Thyroid gland (tissue), 4 donors: ENCODE measurements around the gene MAP7. TPM values are rescaled to one million over a fixed set of nuclear protein-coding genes. Genes with fewer than 3 reads are reported as not detected.
"Not testable (repeated sequence)": the region's sequence is repeated elsewhere in the genome, so short reads cannot be mapped to it uniquely, and the experiment has no call there.

Source experiments
- DNase-seq, 2 donors: peaks; one replicate each; pipeline ENCODE4 v3.0.0-alpha.2; 2019
- H3K27ac ChIP-seq, 3 donors: fragments of 200-600 bp; sonication (generic); 1 replicate in 2 of 3; 2 replicates in 1 of 3; pipeline ENCODE4 v1.5.1; 2016 to 2019; ENCODE audit warnings: mild to moderate bottlenecking in 1 of 3, moderate library complexity in 1 of 3
- H3K27me3 ChIP-seq: fragments of 200-600 bp; sonication (generic); one replicate; pipeline ENCODE4 v1.5.1; 2019
- H3K36me3 ChIP-seq, 2 donors: fragments of 200-600 bp; sonication (generic); one replicate each; pipeline ENCODE4 v1.5.1; 2016 to 2019
- H3K4me1 ChIP-seq, 2 donors: fragments of 200-600 bp; sonication (generic); one replicate each; pipeline ENCODE4 v1.5.1; 2017 to 2019
- H3K4me3 ChIP-seq, 3 donors: fragments of 200-600 bp; sonication (generic); replicated peaks in 1 of 3; 1 replicate in 2 of 3; 2 replicates in 1 of 3; pipeline ENCODE4 v1.5.1; 2016; ENCODE audit warnings: mild to moderate bottlenecking in 1 of 3
- H3K9me3 ChIP-seq: fragments of 200-600 bp; sonication (generic); one replicate; pipeline ENCODE4 v1.5.1; 2017
- POLR2A ChIP-seq, 2 donors: fragments of 450-650 bp; IDR thresholded peaks; one replicate each; pipeline ENCODE4 v1.6.1; 2017; ENCODE audit warnings: antibody characterized with exemption in 2 of 2, mild to moderate bottlenecking in 2 of 2, moderate library complexity in 1 of 2
- WGBS, 2 donors: methylation state at CpG; one replicate each; pipeline ENCODE4 v1.1.5; 2017; 5-methylcytosine and 5-hydroxymethylcytosine counted together
- intact Hi-C: fragments of 100-400 bp; cut with DNase I; formaldehyde crosslinking; loops from one replicate; pipeline ENCODE4 v1.15.1; 2023
- total RNA-seq, 4 donors: library from RNA; depleted of rRNA; stranded (reverse); fragments of >200 nt; gene quantifications; one replicate each; pipeline ENCODE4 v1.2.3, GENCODE V29; 2016
- TF ChIP-seq, protein P1 (sequence below), 6 experiments: fragments of 200-600 bp in 3 of 6; fragments of 450-650 bp in 3 of 6; sonication (generic) in 3 of 6; IDR thresholded peaks; one replicate each; pipeline ENCODE4 v1.5.1; 2016 to 2019; ENCODE audit warnings: antibody characterized with exemption in 6 of 6, mild to moderate bottlenecking in 2 of 6, inconsistent platforms in 1 of 6, moderate library complexity in 1 of 6

MAP7 gene
- total RNA-seq, 4 donors from 2014 or later = 24.5 to 46.0 (median 36.0) TPM

DNA sequence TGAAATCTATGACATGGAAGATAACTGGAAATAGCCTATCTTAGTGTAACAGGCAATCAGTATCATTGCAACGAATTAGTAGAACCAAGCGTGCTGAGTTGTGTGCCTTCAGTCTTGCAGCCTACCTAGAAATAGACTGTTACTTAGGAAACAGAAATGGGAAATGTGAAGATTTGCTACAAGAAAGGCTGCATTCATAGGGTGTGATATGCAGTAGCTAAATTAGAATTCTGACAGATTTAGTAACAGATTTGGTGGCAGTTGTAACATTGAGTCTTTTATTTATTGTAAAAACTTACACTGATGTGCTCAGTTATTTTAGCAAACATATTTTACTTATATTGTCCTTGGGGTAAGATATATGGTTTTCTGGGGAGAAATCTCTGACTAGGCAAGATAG, 56.2 kb downstream of the MAP7 start:
- Histone ChIP-seq H3K4me1 (no peaks in the 10 kb centered on the region), H3K4me3 (no peak overlapping the region), H3K27ac (no peak overlapping the region), H3K9me3 (no peaks in the 10 kb centered on the region), H3K27me3 (no peaks in the 10 kb centered on the region), H3K36me3 (no peaks in the 10 kb centered on the region)
- 92 to 99% methylated on average over 2 of the region's 2 CpGs for WGBS, 2 donors
- no peak for TF ChIP-seq POLR2A (IDR thresholded peaks at IDR 0.05)
- TF ChIP-seq, protein P1, sequence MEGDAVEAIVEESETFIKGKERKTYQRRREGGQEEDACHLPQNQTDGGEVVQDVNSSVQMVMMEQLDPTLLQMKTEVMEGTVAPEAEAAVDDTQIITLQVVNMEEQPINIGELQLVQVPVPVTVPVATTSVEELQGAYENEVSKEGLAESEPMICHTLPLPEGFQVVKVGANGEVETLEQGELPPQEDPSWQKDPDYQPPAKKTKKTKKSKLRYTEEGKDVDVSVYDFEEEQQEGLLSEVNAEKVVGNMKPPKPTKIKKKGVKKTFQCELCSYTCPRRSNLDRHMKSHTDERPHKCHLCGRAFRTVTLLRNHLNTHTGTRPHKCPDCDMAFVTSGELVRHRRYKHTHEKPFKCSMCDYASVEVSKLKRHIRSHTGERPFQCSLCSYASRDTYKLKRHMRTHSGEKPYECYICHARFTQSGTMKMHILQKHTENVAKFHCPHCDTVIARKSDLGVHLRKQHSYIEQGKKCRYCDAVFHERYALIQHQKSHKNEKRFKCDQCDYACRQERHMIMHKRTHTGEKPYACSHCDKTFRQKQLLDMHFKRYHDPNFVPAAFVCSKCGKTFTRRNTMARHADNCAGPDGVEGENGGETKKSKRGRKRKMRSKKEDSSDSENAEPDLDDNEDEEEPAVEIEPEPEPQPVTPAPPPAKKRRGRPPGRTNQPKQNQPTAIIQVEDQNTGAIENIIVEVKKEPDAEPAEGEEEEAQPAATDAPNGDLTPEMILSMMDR (IDR thresholded peaks at IDR 0.05) = no peak
- DNase-seq = no peak
- intact Hi-C loops = no loop called here

DNA sequence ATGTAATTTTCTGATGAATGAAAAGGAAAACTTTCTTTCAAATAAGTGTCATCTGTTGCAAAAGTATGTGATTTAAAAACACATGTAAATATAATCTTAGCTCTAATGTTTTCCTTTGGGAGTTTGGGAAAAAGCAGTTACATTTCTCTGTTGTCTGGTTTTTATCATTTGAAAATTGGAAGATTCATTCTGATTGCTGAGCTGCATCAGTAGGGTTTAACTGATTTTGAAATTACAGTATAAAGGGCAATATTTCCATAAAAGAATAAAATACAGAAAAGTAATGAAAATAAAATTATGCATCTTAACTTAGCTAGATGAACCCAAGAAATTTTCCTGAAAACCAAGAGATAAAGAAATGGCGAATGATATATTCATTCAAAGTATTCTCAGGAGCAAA, 57.8 kb downstream of the MAP7 start:
- 85 to 87% methylated on average over 1 of the region's 1 CpG for WGBS, 2 donors

DNA sequence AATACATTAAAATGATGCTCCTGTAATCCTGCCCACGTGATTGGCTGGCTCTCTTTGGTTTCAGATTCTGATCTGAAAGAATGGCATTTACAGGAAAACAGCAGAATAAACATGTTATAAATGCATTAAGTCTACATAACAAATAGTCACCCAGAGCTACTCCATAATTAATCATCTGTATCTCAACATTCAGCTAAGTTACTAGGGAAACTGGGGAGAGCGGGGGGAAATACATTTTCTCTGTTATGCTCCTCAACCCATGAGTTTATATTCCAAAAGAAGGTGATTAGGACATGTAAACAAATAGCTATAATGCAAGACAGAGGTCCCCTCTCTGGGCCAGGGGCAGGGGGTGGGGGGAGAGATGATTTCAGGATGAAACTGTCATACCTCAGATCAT, 58.5 kb downstream of the MAP7 start:
- Histone ChIP-seq H3K4me3 (no peak overlapping the region), H3K27me3 (no peaks in the 10 kb centered on the region), H3K4me1 (no peaks in the 10 kb centered on the region), H3K36me3 (no peaks in the 10 kb centered on the region), H3K9me3 (no peaks in the 10 kb centered on the region), H3K27ac (no peak overlapping the region)
- no peak for TF ChIP-seq POLR2A (IDR thresholded peaks at IDR 0.05)
- TF ChIP-seq, protein P1 (IDR thresholded peaks at IDR 0.05) = no peak
- no peak for DNase-seq
- intact Hi-C loops = no loop called here
- WGBS, 2 donors = 86 to 94% methylated on average over 2 of the region's 2 CpGs

More for the DNA sequence above, 57.8 kb downstream of the MAP7 start:
- H3K27me3 ChIP-seq = no peaks in the 10 kb centered on the region
- no peaks in the 10 kb centered on the region for H3K9me3 ChIP-seq
- intact Hi-C loops = no loop called here
- no peaks in the 10 kb centered on the region for H3K4me1 ChIP-seq
- H3K27ac ChIP-seq = no peak overlapping the region
- TF ChIP-seq, protein P1 (IDR thresholded peaks at IDR 0.05) = no peak
- no peak overlapping the region for H3K4me3 ChIP-seq
- no peak for DNase-seq
- no peaks in the 10 kb centered on the region for H3K36me3 ChIP-seq

DNA sequence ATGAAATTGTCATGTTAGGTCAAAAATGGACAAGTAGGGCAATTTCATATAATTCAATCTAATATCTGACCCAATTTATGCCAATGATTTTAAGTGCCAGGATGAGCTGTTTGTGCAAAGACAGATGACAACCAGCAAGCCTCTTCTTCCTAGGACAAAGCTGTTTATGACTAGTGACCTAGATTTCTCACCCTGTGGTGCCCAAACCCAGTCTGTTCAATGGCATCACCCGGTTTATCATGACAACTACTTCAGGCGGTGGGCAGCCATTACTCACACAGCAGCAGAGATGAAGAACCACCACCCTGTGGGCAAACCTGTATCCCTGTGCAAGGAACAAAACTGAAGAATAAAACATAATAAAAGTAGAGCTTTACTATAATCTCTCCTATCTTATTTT, 59.0 kb downstream of the MAP7 start:
- intact Hi-C loops = no loop called here
- Histone ChIP-seq H3K27me3 (no peaks in the 10 kb centered on the region), H3K4me3 (no peak overlapping the region), H3K4me1 (no peaks in the 10 kb centered on the region), H3K27ac (no peak overlapping the region), H3K9me3 (no peaks in the 10 kb centered on the region), H3K36me3 (no peaks in the 10 kb centered on the region)
- TF ChIP-seq, protein P1 (IDR thresholded peaks at IDR 0.05) = no peak
- no peak for TF ChIP-seq POLR2A (IDR thresholded peaks at IDR 0.05)
- no peak for DNase-seq
- WGBS, 2 donors = 89 to 96% methylated on average over 2 of the region's 2 CpGs

DNA sequence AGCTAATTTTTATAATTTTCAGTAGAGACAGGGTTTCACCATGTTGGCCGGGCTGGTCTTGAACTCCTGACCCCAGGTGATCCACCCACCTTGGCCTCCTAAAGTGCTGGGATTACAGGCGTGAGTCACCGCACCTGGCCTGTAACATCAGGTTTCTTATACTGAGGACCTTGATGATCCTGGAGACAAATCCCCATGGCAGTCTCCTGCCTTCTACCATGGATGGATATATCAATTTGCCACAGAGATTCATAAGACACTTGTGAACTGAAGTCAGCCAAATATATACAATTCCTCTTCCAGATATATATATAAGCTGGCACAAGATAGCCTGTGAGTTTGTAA, 60.6 kb downstream of the MAP7 start:
- H3K36me3 ChIP-seq, H3K4me3 ChIP-seq, intact Hi-C loops, H3K9me3 ChIP-seq, H3K4me1 ChIP-seq, H3K27me3 ChIP-seq, H3K27ac ChIP-seq, DNase-seq: not testable (repeated sequence)
- 97 to 100% methylated on average over 3 of the region's 3 CpGs for WGBS, 2 donors
